GM23338 (cell line): ENCODE results near the gene SYT17.

Experiments
- CREB1 ChIP-seq: fragments of 250-450 bp; sonication (Bioruptor Pico); IDR thresholded peaks from 2 replicates; pipeline ENCODE4 v1.5.0; 2020; ENCODE audit warnings: low read depth, mild to moderate bottlenecking, moderate library complexity
- CTCF ChIP-seq, 2 experiments: fragments of 200-600 bp in 1 of 2; sonication (generic) in 1 of 2; conservative IDR thresholded peaks; 2 replicates each; pipeline versions ENCODE4 v1.5.1 to v1.6.1; 2016 to 2017; ENCODE audit warnings: antibody characterized with exemption in 2 of 2, low read depth in 2 of 2, mild to moderate bottlenecking in 2 of 2, moderate library complexity in 1 of 2
- JUNB ChIP-seq: IDR thresholded peaks from one replicate; pipeline ENCODE4 v1.6.1; 2016; ENCODE audit warnings: antibody characterized with exemption; ENCODE audit not compliant: unreplicated experiment
- POLR2AphosphoS5 ChIP-seq: IDR thresholded peaks from 2 replicates; pipeline ENCODE4 v1.6.1; 2016; ENCODE audit warnings: antibody characterized with exemption, low read depth
- REST ChIP-seq: IDR thresholded peaks from one replicate; pipeline ENCODE4 v1.6.1; 2018; ENCODE audit warnings: antibody characterized with exemption; ENCODE audit not compliant: unreplicated experiment

DNA sequence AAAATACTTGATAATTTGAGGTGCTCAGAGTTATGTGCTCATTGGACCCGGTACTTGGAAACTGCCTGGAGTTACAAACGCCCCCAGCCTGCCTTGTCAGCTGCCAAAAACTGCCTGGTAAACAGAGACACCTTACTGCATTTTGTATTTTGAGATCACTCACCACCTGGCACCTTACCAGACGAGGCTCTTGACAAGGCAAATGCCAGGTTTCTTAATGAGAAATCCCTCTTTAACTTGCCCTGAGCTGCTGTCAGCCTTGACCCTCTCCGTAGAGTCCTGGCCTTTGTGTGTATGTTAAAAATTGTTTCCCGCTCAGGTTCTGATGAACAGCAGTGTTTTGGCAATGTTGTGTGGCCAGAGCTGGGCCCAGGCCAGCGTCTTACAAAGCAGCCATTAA lies 28.8 kb downstream of the SYT17 start:
- TF ChIP-seq CTCF (conservative IDR thresholded peaks at IDR 0.05; ENCODE audit: low read depth in 2 of 2) (no peak), REST (no peak), CREB1 (CRISPR knock-in tag) (no peak), POLR2AphosphoS5 (no peak), JUNB (no peak)
